MG63 (cell line): ENCODE measurements around the gene TSC22D1. TPM values are rescaled to one million over a fixed set of nuclear protein-coding genes. Genes with fewer than 3 reads are reported as not detected.
A peak's percentile ranks its signal among the peaks of the same experiment; 100 is the strongest.

ENCODE experiments used
- DNase-seq: peaks from one replicate; pipeline ENCODE4 v3.0.0-alpha.2; 2020
- H3K27me3 ChIP-seq: fragments of 250-450 bp; sonication (Bioruptor Pico); 2 replicates; pipeline ENCODE4 v1.5.1; 2020; ENCODE audit warnings: mild to moderate bottlenecking, moderate library complexity
- H3K36me3 ChIP-seq: fragments of 250-450 bp; sonication (Bioruptor Pico); 2 replicates; pipeline ENCODE4 v1.5.1; 2020; ENCODE audit warnings: mild to moderate bottlenecking, moderate library complexity
- H3K4me3 ChIP-seq: fragments of 250-450 bp; sonication (Bioruptor Pico); 2 replicates; pipeline ENCODE4 v1.5.1; 2020; ENCODE audit warnings: mild to moderate bottlenecking, moderate library complexity
- H3K9me3 ChIP-seq: fragments of 250-450 bp; sonication (Bioruptor Pico); 2 replicates; pipeline ENCODE4 v1.5.1; 2020; ENCODE audit warnings: mild to moderate bottlenecking, moderate library complexity
- total RNA-seq: library from RNA; depleted of rRNA; stranded (reverse); fragments of >200 nt; shearing (Covaris generic); gene quantifications from 2 replicates; pipeline ENCODE4 v1.2.3, GENCODE V29; 2014; ENCODE audit warnings: low replicate concordance

Gene TSC22D1
- total RNA-seq, 1 experiment from 2014 or later: 62.8 TPM

- no peak for DNase-seq
- no peaks in the 10 kb centered on the region for H3K27me3 ChIP-seq
- peaks cover 30% of the 10 kb centered on the region for H3K36me3 ChIP-seq
- H3K9me3 ChIP-seq: no peaks in the 10 kb centered on the region
- peak overlapping the region; percentile 71 for H3K4me3 ChIP-seq
Measured at GRCh38 chr13:44433863-44434765, 142.0 kb downstream of the TSC22D1 start.

GRCh38 chr13:44432650-44433049 lies 143.5 kb downstream of the TSC22D1 start:
- DNase-seq: no peak
- Histone ChIP-seq H3K9me3 (no peaks in the 10 kb centered on the region), H3K4me3 (no peak overlapping the region), H3K27me3 (no peaks in the 10 kb centered on the region), H3K36me3 (peaks cover 30% of the 10 kb centered on the region)

- Histone ChIP-seq H3K36me3 (peaks cover 30% of the 10 kb centered on the region), H3K4me3 (no peak overlapping the region), H3K27me3 (no peaks in the 10 kb centered on the region), H3K9me3 (no peaks in the 10 kb centered on the region)
- DNase-seq: no peak
Measured at GRCh38 chr13:44431150-44431549, 145.0 kb downstream of the TSC22D1 start.

- H3K36me3 ChIP-seq: peaks cover 17% of the 10 kb centered on the region
- no peaks in the 10 kb centered on the region for H3K9me3 ChIP-seq
- no peak for DNase-seq
- no peaks in the 10 kb centered on the region for H3K27me3 ChIP-seq
- H3K4me3 ChIP-seq: no peak overlapping the region
Measured at GRCh38 chr13:44429311-44429710, 146.8 kb downstream of the TSC22D1 start.

GRCh38 chr13:44426461-44426860 lies 149.7 kb downstream of the TSC22D1 start:
- Histone ChIP-seq H3K9me3 (no peaks in the 10 kb centered on the region), H3K4me3 (no peak overlapping the region), H3K36me3 (no peaks in the 10 kb centered on the region; the same call in 1 of the 2 replicates), H3K27me3 (no peaks in the 10 kb centered on the region)
- no peak for DNase-seq

GRCh38 chr13:44425815-44426078 lies 150.4 kb downstream of the TSC22D1 start:
- Histone ChIP-seq H3K4me3 (no peak overlapping the region), H3K9me3 (no peaks in the 10 kb centered on the region), H3K36me3 (no peaks in the 10 kb centered on the region), H3K27me3 (no peaks in the 10 kb centered on the region)
- no peak for DNase-seq

- DNase-seq: no peak
- H3K27me3 ChIP-seq: no peaks in the 10 kb centered on the region
- no peaks in the 10 kb centered on the region for H3K36me3 ChIP-seq
- H3K4me3 ChIP-seq: no peak overlapping the region
- no peaks in the 10 kb centered on the region for H3K9me3 ChIP-seq
Measured at GRCh38 chr13:44425041-44425814, 150.9 kb downstream of the TSC22D1 start.

GRCh38 chr13:44423824-44424223 lies 152.3 kb downstream of the TSC22D1 start:
- H3K27me3 ChIP-seq: no peaks in the 10 kb centered on the region
- H3K9me3 ChIP-seq: no peaks in the 10 kb centered on the region
- H3K36me3 ChIP-seq: no peaks in the 10 kb centered on the region
- no peak for DNase-seq
- no peak overlapping the region for H3K4me3 ChIP-seq

- no peaks in the 10 kb centered on the region for H3K36me3 ChIP-seq
- H3K27me3 ChIP-seq: no peaks in the 10 kb centered on the region
- H3K9me3 ChIP-seq: no peaks in the 10 kb centered on the region
- H3K4me3 ChIP-seq: no peak overlapping the region
- no peak for DNase-seq
Measured at GRCh38 chr13:44422755-44423643, 153.1 kb downstream of the TSC22D1 start.

- DNase-seq: no peak
- no peaks in the 10 kb centered on the region for H3K36me3 ChIP-seq
Measured at GRCh38 chr13:44421853-44422525, 154.1 kb downstream of the TSC22D1 start.

GRCh38 chr13:44420376-44421220 lies 155.5 kb downstream of the TSC22D1 start:
- Histone ChIP-seq H3K4me3 (no peak overlapping the region), H3K9me3 (no peaks in the 10 kb centered on the region), H3K36me3 (no peaks in the 10 kb centered on the region), H3K27me3 (no peaks in the 10 kb centered on the region)
- no peak for DNase-seq

More at GRCh38 chr13:44421853-44422525, 154.1 kb downstream of the TSC22D1 start:
- Histone ChIP-seq H3K4me3 (no peak overlapping the region), H3K9me3 (no peaks in the 10 kb centered on the region), H3K27me3 (no peaks in the 10 kb centered on the region)

GRCh38 chr13:44417876-44418275 lies 158.3 kb downstream of the TSC22D1 start:
- no peak overlapping the region for H3K4me3 ChIP-seq
- H3K27me3 ChIP-seq: no peaks in the 10 kb centered on the region
- no peaks in the 10 kb centered on the region for H3K36me3 ChIP-seq
- no peaks in the 10 kb centered on the region for H3K9me3 ChIP-seq
- DNase-seq: no peak

GRCh38 chr13:44417446-44417845 lies 158.7 kb downstream of the TSC22D1 start:
- no peak overlapping the region for H3K4me3 ChIP-seq
- H3K9me3 ChIP-seq: no peaks in the 10 kb centered on the region
- H3K27me3 ChIP-seq: no peaks in the 10 kb centered on the region
- H3K36me3 ChIP-seq: no peaks in the 10 kb centered on the region
- DNase-seq: no peak

GRCh38 chr13:44416744-44417143 lies 159.4 kb downstream of the TSC22D1 start:
- DNase-seq: no peak
- Histone ChIP-seq H3K9me3 (no peaks in the 10 kb centered on the region), H3K4me3 (no peak overlapping the region), H3K36me3 (no peaks in the 10 kb centered on the region), H3K27me3 (no peaks in the 10 kb centered on the region)

GRCh38 chr13:44416301-44416700 lies 159.8 kb downstream of the TSC22D1 start:
- Histone ChIP-seq H3K9me3 (no peaks in the 10 kb centered on the region), H3K27me3 (no peaks in the 10 kb centered on the region), H3K36me3 (no peaks in the 10 kb centered on the region), H3K4me3 (no peak overlapping the region)
- no peak for DNase-seq

- Histone ChIP-seq H3K4me3 (no peak overlapping the region), H3K9me3 (no peaks in the 10 kb centered on the region), H3K36me3 (no peaks in the 10 kb centered on the region), H3K27me3 (no peaks in the 10 kb centered on the region)
- DNase-seq: no peak
Measured at GRCh38 chr13:44415815-44416214, 160.3 kb downstream of the TSC22D1 start.
